SK-N-SH treated with all-trans-retinoic acid at 6 μM for 48 hours (cell line): Measurements from ENCODE around the gene DFFA.

Experiments used
- ATAC-seq: fragments of 200-7000 bp; cut with Tn5 transposase; 3 replicates; pipeline ENCODE4 v1.9.1; 2020; ENCODE audit warnings: mild to moderate bottlenecking, moderate library complexity
- ARNTL ChIP-seq: fragments of 450-650 bp; formaldehyde crosslinking; IDR thresholded peaks from 2 replicates; pipeline ENCODE4 v1.5.0; 2020; ENCODE audit warnings: low read depth, mild to moderate bottlenecking, moderate library complexity, borderline replicate concordance
- BACH2 ChIP-seq: fragments of 250-450 bp; sonication (Bioruptor Pico); IDR thresholded peaks from 2 replicates; pipeline ENCODE4 v1.9.0; 2021; ENCODE audit warnings: mild to moderate bottlenecking, borderline replicate concordance
- CSDC2 ChIP-seq: fragments of 250-450 bp; sonication (Bioruptor Pico); IDR thresholded peaks from 2 replicates; pipeline ENCODE4 v1.5.0; 2020; ENCODE audit warnings: mild to moderate bottlenecking, moderate library complexity
- GLIS3 ChIP-seq: fragments of 250-450 bp; sonication (Bioruptor Pico); IDR thresholded peaks from 2 replicates; pipeline ENCODE4 v1.5.0; 2020; ENCODE audit warnings: mild to moderate bottlenecking, moderate library complexity
- ISL1 ChIP-seq: fragments of 250-450 bp; sonication (Bioruptor Pico); IDR thresholded peaks from 2 replicates; pipeline ENCODE4 v2.1.2; 2022; ENCODE audit warnings: mild to moderate bottlenecking, moderate library complexity
- OSR1 ChIP-seq: fragments of 250-450 bp; sonication (Bioruptor Pico); IDR thresholded peaks from 2 replicates; pipeline ENCODE4 v1.8.0; 2022; ENCODE audit warnings: moderate library complexity, mild to moderate bottlenecking, inconsistent platforms
- PATZ1 ChIP-seq: fragments of 250-450 bp; sonication (Bioruptor Pico); IDR thresholded peaks from 2 replicates; pipeline ENCODE4 v1.8.0; 2020; ENCODE audit warnings: mild to moderate bottlenecking, moderate library complexity, borderline replicate concordance
- POU6F1 ChIP-seq: fragments of 250-450 bp; sonication (Bioruptor Pico); IDR thresholded peaks from 2 replicates; pipeline ENCODE4 v1.8.0; 2021; ENCODE audit warnings: low read depth, mild to moderate bottlenecking, moderate library complexity, borderline replicate concordance
- RARB ChIP-seq: fragments of 250-450 bp; sonication (Bioruptor Pico); IDR thresholded peaks from 2 replicates; pipeline ENCODE4 v1.8.0; 2021; ENCODE audit warnings: mild to moderate bottlenecking, moderate library complexity
- SNAI2 ChIP-seq: fragments of 250-450 bp; sonication (Bioruptor Pico); IDR thresholded peaks from 2 replicates; pipeline ENCODE4 v1.5.0; 2020; ENCODE audit warnings: mild to moderate bottlenecking, moderate library complexity
- TCF4 ChIP-seq: fragments of 250-450 bp; sonication (Bioruptor Pico); IDR thresholded peaks from 2 replicates; pipeline ENCODE4 v1.8.0; 2021; ENCODE audit warnings: mild to moderate bottlenecking, moderate library complexity, borderline replicate concordance
- TOX ChIP-seq: fragments of 250-450 bp; sonication (Bioruptor Pico); IDR thresholded peaks from 2 replicates; pipeline ENCODE4 v1.8.0; 2021; ENCODE audit warnings: mild to moderate bottlenecking, moderate library complexity, borderline replicate concordance
- ZC3H10 ChIP-seq: fragments of 250-450 bp; sonication (Bioruptor Pico); IDR thresholded peaks from 2 replicates; pipeline ENCODE4 v1.5.1; 2021; ENCODE audit warnings: mild to moderate bottlenecking, moderate library complexity
- ZFP3 ChIP-seq: fragments of 250-450 bp; sonication (Bioruptor Pico); IDR thresholded peaks from 2 replicates; pipeline ENCODE4 v1.5.0; 2020; ENCODE audit warnings: mild to moderate bottlenecking, moderate library complexity
- ZFP30 ChIP-seq: fragments of 450-650 bp; formaldehyde crosslinking; IDR thresholded peaks from 2 replicates; pipeline ENCODE4 v1.5.0; 2022; ENCODE audit warnings: mild to moderate bottlenecking, moderate library complexity
- ZNF565 ChIP-seq: fragments of 450-650 bp; formaldehyde crosslinking; conservative IDR thresholded peaks from 2 replicates; pipeline ENCODE4 v1.5.0; 2020; ENCODE audit warnings: low read depth, mild to moderate bottlenecking, moderate library complexity
- ZNF70 ChIP-seq: fragments of 450-650 bp; formaldehyde crosslinking; IDR thresholded peaks from 2 replicates; pipeline ENCODE4 v1.5.0; 2020; ENCODE audit warnings: mild to moderate bottlenecking, moderate library complexity
- ZNF8 ChIP-seq: fragments of 450-650 bp; formaldehyde crosslinking; IDR thresholded peaks from 2 replicates; pipeline ENCODE4 v1.5.0; 2020; ENCODE audit warnings: mild to moderate bottlenecking, moderate library complexity
- TF ChIP-seq, protein P1 (sequence below): fragments of 250-450 bp; sonication (Bioruptor Pico); IDR thresholded peaks from 2 replicates; pipeline ENCODE4 v1.5.1; 2021; ENCODE audit warnings: mild to moderate bottlenecking, moderate library complexity
- TF ChIP-seq, protein P2 (sequence below): fragments of 250-450 bp; sonication (Bioruptor Pico); IDR thresholded peaks from 2 replicates; pipeline ENCODE4 v1.5.0; 2020; ENCODE audit warnings: mild to moderate bottlenecking, moderate library complexity

The DFFA gene

GRCh38 chr1:10456048-10456447 is 16.3 kb downstream of the DFFA start:
- TF ChIP-seq GLIS3 (CRISPR knock-in tag) (no peak), ISL1 (no peak), RARB (CRISPR knock-in tag) (no peak), OSR1 (CRISPR knock-in tag) (no peak), ZNF8 (CRISPR knock-in tag) (no peak), SNAI2 (CRISPR knock-in tag) (no peak), TOX (CRISPR knock-in tag) (no peak), PATZ1 (CRISPR knock-in tag) (no peak), ZC3H10 (CRISPR knock-in tag) (no peak), BACH2 (no peak), ARNTL (CRISPR knock-in tag) (no peak), ZFP3 (CRISPR knock-in tag) (no peak)
- no peak for ATAC-seq

- ATAC-seq = peak; percentile 81
- TF ChIP-seq PATZ1 (CRISPR knock-in tag) (no peak), ISL1 (no peak), TCF4 (no peak), ZNF565 (CRISPR knock-in tag) (no peak), CSDC2 (no peak), POU6F1 (CRISPR knock-in tag) (no peak), SNAI2 (CRISPR knock-in tag) (no peak), GLIS3 (CRISPR knock-in tag) (no peak), ZFP30 (no peak), ZNF70 (CRISPR knock-in tag) (no peak), OSR1 (CRISPR knock-in tag) (no peak), ZC3H10 (CRISPR knock-in tag) (no peak)
- TF ChIP-seq, protein P1, sequence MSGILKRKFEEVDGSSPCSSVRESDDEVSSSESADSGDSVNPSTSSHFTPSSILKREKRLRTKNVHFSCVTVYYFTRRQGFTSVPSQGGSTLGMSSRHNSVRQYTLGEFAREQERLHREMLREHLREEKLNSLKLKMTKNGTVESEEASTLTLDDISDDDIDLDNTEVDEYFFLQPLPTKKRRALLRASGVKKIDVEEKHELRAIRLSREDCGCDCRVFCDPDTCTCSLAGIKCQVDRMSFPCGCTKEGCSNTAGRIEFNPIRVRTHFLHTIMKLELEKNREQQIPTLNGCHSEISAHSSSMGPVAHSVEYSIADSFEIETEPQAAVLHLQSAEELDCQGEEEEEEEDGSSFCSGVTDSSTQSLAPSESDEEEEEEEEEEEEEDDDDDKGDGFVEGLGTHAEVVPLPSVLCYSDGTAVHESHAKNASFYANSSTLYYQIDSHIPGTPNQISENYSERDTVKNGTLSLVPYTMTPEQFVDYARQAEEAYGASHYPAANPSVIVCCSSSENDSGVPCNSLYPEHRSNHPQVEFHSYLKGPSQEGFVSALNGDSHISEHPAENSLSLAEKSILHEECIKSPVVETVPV (CRISPR knock-in tag) = no peak
- TF ChIP-seq, protein P2, sequence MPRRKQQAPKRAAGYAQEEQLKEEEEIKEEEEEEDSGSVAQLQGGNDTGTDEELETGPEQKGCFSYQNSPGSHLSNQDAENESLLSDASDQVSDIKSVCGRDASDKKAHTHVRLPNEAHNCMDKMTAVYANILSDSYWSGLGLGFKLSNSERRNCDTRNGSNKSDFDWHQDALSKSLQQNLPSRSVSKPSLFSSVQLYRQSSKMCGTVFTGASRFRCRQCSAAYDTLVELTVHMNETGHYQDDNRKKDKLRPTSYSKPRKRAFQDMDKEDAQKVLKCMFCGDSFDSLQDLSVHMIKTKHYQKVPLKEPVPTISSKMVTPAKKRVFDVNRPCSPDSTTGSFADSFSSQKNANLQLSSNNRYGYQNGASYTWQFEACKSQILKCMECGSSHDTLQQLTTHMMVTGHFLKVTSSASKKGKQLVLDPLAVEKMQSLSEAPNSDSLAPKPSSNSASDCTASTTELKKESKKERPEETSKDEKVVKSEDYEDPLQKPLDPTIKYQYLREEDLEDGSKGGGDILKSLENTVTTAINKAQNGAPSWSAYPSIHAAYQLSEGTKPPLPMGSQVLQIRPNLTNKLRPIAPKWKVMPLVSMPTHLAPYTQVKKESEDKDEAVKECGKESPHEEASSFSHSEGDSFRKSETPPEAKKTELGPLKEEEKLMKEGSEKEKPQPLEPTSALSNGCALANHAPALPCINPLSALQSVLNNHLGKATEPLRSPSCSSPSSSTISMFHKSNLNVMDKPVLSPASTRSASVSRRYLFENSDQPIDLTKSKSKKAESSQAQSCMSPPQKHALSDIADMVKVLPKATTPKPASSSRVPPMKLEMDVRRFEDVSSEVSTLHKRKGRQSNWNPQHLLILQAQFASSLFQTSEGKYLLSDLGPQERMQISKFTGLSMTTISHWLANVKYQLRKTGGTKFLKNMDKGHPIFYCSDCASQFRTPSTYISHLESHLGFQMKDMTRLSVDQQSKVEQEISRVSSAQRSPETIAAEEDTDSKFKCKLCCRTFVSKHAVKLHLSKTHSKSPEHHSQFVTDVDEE (CRISPR knock-in tag) = no peak
These were observed 21.0 kb downstream of the DFFA start for GRCh38 chr1:10451287-10451686.

DNA sequence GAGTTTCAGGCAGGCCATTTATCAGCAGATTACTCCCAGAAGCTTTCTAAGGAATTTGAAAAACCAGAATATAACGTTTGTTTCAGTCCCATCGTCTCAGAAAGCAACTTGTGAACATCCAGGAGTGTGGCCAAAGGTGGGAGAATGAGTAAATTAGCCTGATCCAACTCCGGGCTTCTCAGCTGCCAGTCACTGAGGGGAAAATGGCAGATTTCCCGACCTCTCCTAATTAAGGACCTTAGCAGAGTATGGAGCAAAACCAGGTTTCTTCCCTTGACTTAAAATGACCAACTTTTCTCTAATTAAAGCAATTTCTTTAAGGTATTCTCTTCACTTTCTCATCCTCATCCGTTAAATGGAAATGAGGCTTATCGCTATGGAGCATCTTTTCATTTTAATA is 21.5 kb downstream of the DFFA start:
- peak; percentile 30 for ATAC-seq
- TF ChIP-seq, protein P1 (CRISPR knock-in tag) = no peak
- TF ChIP-seq POU6F1 (CRISPR knock-in tag) (no peak), BACH2 (no peak), TOX (CRISPR knock-in tag) (no peak), PATZ1 (CRISPR knock-in tag) (no peak), ZC3H10 (CRISPR knock-in tag) (no peak), ZFP30 (no peak), ZNF70 (CRISPR knock-in tag) (no peak), CSDC2 (no peak), GLIS3 (CRISPR knock-in tag) (no peak), ZNF565 (CRISPR knock-in tag) (no peak), OSR1 (CRISPR knock-in tag) (no peak), TCF4 (no peak), RARB (CRISPR knock-in tag) (no peak), SNAI2 (CRISPR knock-in tag) (no peak)
